HG02852 (cell line): ENCODE results near the gene SELENOH.

Experiments used
- ATAC-seq: cut with Tn5 transposase; IDR thresholded peaks from one replicate; pipeline ENCODE4 v1.9.1; 2021; ENCODE audit warnings: mild to moderate bottlenecking, moderate library complexity; ENCODE audit not compliant: unreplicated experiment

The SELENOH gene

GRCh38 chr11:57778318-57779037 lies 37.2 kb downstream of the SELENOH start:
- no peak for ATAC-seq

GRCh38 chr11:57779276-57779675 lies 38.0 kb downstream of the SELENOH start:
- ATAC-seq = no peak

GRCh38 chr11:57781529-57781943 lies 40.2 kb downstream of the SELENOH start:
- ATAC-seq = no peak

GRCh38 chr11:57785072-57785471 lies 43.8 kb downstream of the SELENOH start:
- ATAC-seq = peak; percentile 68

GRCh38 chr11:57786436-57786835 lies 45.1 kb downstream of the SELENOH start:
- ATAC-seq = no peak

GRCh38 chr11:57787006-57787604 lies 45.8 kb downstream of the SELENOH start:
- no peak for ATAC-seq

- peak; percentile 30 for ATAC-seq
Observed at GRCh38 chr11:57787920-57788702, 46.8 kb downstream of the SELENOH start.

GRCh38 chr11:57788703-57789088 lies 47.4 kb downstream of the SELENOH start:
- no peak for ATAC-seq

- ATAC-seq = no peak
Observed at GRCh38 chr11:57791321-57792059, 50.2 kb downstream of the SELENOH start.

GRCh38 chr11:57792060-57792541 lies 50.8 kb downstream of the SELENOH start:
- ATAC-seq = peak; percentile 79

- peak; percentile 32 for ATAC-seq
Observed at GRCh38 chr11:57792870-57793269, 51.6 kb downstream of the SELENOH start.
